ENCODE measurements around the gene SGCD. TPM values are rescaled to one million over a fixed set of nuclear protein-coding genes. Genes with fewer than 3 reads are reported as not detected.

Gene SGCD
- total RNA-seq, 1 experiment from 2014 or later, result not detected

GRCh38 chr5:156486394-156487238 lies 159.7 kb downstream of the SGCD start:
- H3K36me3 ChIP-seq (ENCODE audit: control insufficient read depth, insufficient read depth, low read length), result no peaks in the 10 kb centered on the region
- peaks cover 2% of the 10 kb centered on the region; the same call in 1 of the 2 replicates for H3K9me3 ChIP-seq (ENCODE audit: control insufficient read depth, insufficient read depth, low read depth, low read length)
- ChIA-PET POLR2A (no interaction called here), CTCF (no interaction called here)
- BruUV-seq (replicated peaks), result no TSS peak
- no peak overlapping the region for H3K27ac ChIP-seq (ENCODE audit: low read length)
- no peak overlapping the region for H3K4me3 ChIP-seq (ENCODE audit: low read depth in 2 of 2, low read length in 2 of 2)
- DNase-seq (ENCODE audit: low read depth, low spot score) (no peak), ATAC-seq (no peak)
- no peaks in the 10 kb centered on the region for H3K27me3 ChIP-seq (ENCODE audit: control insufficient read depth, insufficient read depth, low read length)
- intact Hi-C loops (cut with micrococcal nuclease; ENCODE audit: unreplicated experiment), result no loop called here
- TF ChIP-seq TCF7L2 (IDR thresholded peaks at IDR 0.05; ENCODE audit: low read depth, low read length) (no peak), POLR2AphosphoS5 (IDR thresholded peaks at IDR 0.05; ENCODE audit: low read depth, low read length) (no peak), CTCF (IDR thresholded peaks at IDR 0.05) (no peak), SIN3A (IDR thresholded peaks at IDR 0.05; ENCODE audit: borderline replicate concordance, insufficient read depth, low read depth, low read length) (no peak)
- TF ChIP-seq, protein P1, sequence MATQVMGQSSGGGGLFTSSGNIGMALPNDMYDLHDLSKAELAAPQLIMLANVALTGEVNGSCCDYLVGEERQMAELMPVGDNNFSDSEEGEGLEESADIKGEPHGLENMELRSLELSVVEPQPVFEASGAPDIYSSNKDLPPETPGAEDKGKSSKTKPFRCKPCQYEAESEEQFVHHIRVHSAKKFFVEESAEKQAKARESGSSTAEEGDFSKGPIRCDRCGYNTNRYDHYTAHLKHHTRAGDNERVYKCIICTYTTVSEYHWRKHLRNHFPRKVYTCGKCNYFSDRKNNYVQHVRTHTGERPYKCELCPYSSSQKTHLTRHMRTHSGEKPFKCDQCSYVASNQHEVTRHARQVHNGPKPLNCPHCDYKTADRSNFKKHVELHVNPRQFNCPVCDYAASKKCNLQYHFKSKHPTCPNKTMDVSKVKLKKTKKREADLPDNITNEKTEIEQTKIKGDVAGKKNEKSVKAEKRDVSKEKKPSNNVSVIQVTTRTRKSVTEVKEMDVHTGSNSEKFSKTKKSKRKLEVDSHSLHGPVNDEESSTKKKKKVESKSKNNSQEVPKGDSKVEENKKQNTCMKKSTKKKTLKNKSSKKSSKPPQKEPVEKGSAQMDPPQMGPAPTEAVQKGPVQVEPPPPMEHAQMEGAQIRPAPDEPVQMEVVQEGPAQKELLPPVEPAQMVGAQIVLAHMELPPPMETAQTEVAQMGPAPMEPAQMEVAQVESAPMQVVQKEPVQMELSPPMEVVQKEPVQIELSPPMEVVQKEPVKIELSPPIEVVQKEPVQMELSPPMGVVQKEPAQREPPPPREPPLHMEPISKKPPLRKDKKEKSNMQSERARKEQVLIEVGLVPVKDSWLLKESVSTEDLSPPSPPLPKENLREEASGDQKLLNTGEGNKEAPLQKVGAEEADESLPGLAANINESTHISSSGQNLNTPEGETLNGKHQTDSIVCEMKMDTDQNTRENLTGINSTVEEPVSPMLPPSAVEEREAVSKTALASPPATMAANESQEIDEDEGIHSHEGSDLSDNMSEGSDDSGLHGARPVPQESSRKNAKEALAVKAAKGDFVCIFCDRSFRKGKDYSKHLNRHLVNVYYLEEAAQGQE (IDR thresholded peaks at IDR 0.05; ENCODE audit: insufficient read depth in 1 of 2, low read depth in 2 of 2, low read length in 1 of 2), result no peak
- in situ Hi-C loops (cut with HindIII; ENCODE audit: low pct_unique_long_range_greater_than_20kb, low sequenced_read_pairs), result no loop called here
- H3K4me1 ChIP-seq (ENCODE audit: control insufficient read depth, insufficient read depth, low read length), result no peaks in the 10 kb centered on the region

GRCh38 chr5:156491766-156492165 lies 164.8 kb downstream of the SGCD start:
- Histone ChIP-seq H3K4me3 (ENCODE audit: low read depth in 2 of 2, low read length in 2 of 2) (no peak overlapping the region), H3K27me3 (ENCODE audit: control insufficient read depth, insufficient read depth, low read length) (no peaks in the 10 kb centered on the region), H3K36me3 (ENCODE audit: control insufficient read depth, insufficient read depth, low read length) (no peaks in the 10 kb centered on the region), H3K9me3 (ENCODE audit: control insufficient read depth, insufficient read depth, low read depth, low read length) (peaks cover 2% of the 10 kb centered on the region; the same call in 1 of the 2 replicates), H3K4me1 (ENCODE audit: control insufficient read depth, insufficient read depth, low read length) (no peaks in the 10 kb centered on the region), H3K27ac (ENCODE audit: low read length) (no peak overlapping the region)
- DNase-seq (ENCODE audit: low read depth, low spot score), result no peak
- in situ Hi-C loops (cut with HindIII; ENCODE audit: low pct_unique_long_range_greater_than_20kb, low sequenced_read_pairs) (no loop called here), intact Hi-C loops (cut with micrococcal nuclease; ENCODE audit: unreplicated experiment) (no loop called here)
- no peak for ATAC-seq
- no peak for TF ChIP-seq CTCF (IDR thresholded peaks at IDR 0.05)
- TF ChIP-seq TCF7L2 (IDR thresholded peaks at IDR 0.05; ENCODE audit: low read depth, low read length), result no peak
- no peak for TF ChIP-seq SIN3A (IDR thresholded peaks at IDR 0.05; ENCODE audit: borderline replicate concordance, insufficient read depth, low read depth, low read length)
- no peak for TF ChIP-seq POLR2AphosphoS5 (IDR thresholded peaks at IDR 0.05; ENCODE audit: low read depth, low read length)
- TF ChIP-seq, protein P1 (IDR thresholded peaks at IDR 0.05; ENCODE audit: insufficient read depth in 1 of 2, low read depth in 2 of 2, low read length in 1 of 2), result no peak
- ChIA-PET POLR2A (no interaction called here), CTCF (no interaction called here)
- BruUV-seq (replicated peaks), result no TSS peak

All from Panc1 (cell line).